KOPT-K1 (cell line): ENCODE measurements around the gene DDX1.

Experiments used
- H3K27ac ChIP-seq: fragments of 200-600 bp; sonication (generic); 2 replicates; pipeline ENCODE4 v1.5.1; 2016; ENCODE audit warnings: antibody characterized with exemption, mild to moderate bottlenecking, low read depth, low read length; ENCODE audit not compliant: poor library complexity, severe bottlenecking
- H3K36me3 ChIP-seq: fragments of 200-600 bp; sonication (generic); 2 replicates; pipeline ENCODE4 v1.5.1; 2017; ENCODE audit warnings: antibody characterized with exemption, mild to moderate bottlenecking, low read length, moderate library complexity; ENCODE audit not compliant: insufficient read depth
- H3K9me3 ChIP-seq: fragments of 200-600 bp; sonication (generic); 2 replicates; pipeline ENCODE4 v1.5.1; 2017; ENCODE audit warnings: antibody characterized with exemption, low read length, mild to moderate bottlenecking; ENCODE audit not compliant: insufficient read depth, poor library complexity, severe bottlenecking

DDX1 gene

DNA sequence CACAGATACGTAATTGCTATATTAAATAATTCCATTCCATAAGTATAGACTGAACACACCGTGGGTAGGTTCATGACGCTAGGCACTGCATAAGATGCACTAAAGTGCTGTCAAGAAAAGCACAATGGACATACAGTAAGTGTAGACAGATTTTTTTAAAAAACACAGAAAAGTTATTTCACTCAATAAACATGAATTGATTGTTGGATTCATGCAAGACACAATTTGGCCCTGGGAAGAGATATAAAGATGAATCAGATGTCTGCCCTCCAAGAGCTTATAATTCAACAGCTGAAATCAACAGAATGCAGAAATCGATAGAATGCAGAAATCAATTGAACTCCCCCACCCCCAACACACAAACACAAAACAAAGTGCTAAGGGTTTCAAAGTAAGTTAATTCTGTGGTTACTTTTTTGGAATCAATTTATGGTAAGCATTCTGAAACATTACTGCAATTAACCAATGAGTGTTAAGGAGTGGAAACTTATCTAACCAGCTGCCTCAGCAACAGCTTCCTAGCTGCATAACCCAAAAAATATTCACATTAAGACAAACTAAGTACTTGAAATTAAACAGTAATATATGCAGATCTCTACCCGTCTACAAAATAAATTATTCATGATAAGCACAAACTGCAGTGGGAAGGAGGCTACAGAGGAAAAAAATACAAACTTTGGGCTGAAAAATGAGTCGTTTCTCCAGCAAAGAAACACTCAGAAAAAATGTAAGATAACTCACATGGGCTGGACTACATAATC is 32.1 kb upstream of the DDX1 start:
- Histone ChIP-seq H3K27ac (no peak overlapping the region), H3K9me3 (no peaks in the 10 kb centered on the region), H3K36me3 (peaks cover 2% of the 10 kb centered on the region; the same call in 1 of the 2 replicates)

DNA sequence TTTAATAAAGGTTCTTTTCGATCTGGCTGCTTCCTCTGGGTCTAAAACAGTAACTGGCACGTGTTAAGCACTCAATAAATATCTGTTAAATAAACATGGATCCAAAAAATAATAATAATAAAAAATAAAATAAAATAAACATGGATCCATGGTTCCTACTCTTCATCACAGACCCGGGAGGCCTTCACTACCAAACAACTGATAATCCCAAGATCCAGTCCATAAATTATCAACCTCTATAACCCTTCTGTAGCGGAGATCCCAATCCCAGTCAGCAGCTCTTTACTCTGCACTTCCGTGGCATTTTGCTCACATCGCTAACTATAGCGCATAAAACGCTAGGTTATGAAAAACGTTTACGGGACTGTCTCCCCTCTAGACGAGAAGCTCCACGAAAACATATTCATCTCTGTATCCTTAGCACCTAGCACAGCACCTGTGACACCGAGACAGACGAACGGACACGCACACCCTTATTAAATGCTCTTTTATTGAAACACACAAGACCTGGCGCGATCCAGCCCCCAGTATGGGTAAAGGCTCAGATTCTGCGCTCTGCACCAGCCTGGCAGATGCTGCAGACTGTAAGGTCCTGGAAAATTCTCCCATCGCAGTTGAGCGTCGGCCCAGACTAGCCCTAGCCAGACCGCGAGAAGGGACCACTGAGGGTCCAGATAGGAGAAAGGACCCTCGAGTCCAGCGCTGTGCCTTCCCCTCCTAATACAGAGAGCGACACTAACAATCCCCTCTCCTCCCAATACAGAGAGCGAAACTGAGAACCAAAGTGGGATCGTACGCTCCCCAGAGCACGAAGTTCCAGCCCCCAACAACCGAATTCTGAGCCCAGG is 31.3 kb upstream of the DDX1 start:
- Histone ChIP-seq H3K9me3 (no peaks in the 10 kb centered on the region), H3K36me3 (no peaks in the 10 kb centered on the region), H3K27ac (peak overlapping the region; percentile 62)

DNA sequence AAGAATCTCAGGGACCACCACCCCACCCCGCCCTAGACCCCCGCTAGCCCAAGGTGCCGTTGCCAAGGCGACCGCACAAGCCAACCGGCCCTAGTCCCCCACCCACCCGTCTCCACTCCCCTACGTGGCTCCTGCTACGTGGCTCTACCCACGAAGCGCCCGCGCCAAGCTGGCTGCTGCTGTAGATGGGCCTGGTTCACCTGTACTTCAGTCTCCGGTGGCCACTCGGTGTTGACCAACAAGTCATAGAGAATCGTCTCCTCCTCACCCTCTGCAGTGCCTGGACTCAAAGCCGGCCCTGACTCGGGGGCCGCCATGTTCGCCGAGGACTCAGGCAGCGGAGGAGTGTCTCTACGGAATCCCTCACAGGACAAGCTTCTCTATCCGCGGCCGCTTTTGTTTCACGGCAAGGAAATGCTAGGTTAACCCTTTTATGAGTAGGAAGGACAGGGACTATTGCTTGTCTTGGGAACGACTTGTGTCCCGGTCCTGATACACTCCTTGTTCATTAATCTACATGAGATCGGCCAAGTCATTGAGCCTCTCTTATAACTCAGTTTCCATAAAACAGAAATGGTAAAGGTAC is 30.6 kb upstream of the DDX1 start, which contains the start of gene NBAS:
Gene NBAS (minus strand): TSS at position 347 of the 586 bp plus-strand sequence. CDS start 30 bp downstream, at position 317.
- Histone ChIP-seq H3K36me3 (no peaks in the 10 kb centered on the region), H3K9me3 (no peaks in the 10 kb centered on the region), H3K27ac (peak within 1 kb of the TSS; percentile 62)

DNA sequence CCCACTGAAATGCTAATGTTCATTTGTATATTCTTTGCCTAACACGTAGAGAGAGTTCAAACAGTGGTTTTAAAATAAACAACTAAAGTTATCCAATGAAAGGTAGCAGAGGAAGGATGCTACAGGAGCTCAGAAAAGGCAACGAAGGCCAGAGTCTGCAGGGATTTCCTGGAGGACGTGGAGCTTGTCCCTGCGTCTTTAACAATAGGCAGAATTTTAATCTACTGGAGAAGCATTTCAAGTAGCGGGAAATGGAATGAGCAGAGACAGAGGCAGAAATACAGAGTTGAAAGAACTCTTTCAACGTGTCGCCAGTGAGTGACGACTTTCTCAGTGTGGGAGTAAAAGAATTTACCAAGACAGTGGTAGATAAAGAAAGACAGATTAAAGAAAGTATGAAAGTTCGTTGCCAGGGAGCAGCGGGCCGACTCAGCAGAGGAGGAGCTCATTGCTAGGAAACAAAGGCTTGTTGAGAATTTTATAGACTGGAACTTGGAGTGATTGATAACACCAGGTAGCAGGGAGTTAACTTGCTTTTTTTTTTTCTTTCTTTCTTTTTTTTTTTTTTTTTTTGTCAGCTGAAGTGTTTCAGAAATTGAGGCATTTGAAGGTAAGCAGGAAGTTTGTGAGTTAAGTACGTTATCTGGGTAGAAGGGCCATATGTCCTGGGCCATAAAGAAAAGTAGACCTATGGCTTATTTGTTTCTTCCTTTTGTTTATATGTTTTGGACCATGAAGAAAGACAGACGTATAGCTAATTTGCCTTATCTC is 29.9 kb upstream of the DDX1 start:
- H3K27ac ChIP-seq = peak overlapping the region; percentile 62
- no peaks in the 10 kb centered on the region for H3K9me3 ChIP-seq
- H3K36me3 ChIP-seq = no peaks in the 10 kb centered on the region

DNA sequence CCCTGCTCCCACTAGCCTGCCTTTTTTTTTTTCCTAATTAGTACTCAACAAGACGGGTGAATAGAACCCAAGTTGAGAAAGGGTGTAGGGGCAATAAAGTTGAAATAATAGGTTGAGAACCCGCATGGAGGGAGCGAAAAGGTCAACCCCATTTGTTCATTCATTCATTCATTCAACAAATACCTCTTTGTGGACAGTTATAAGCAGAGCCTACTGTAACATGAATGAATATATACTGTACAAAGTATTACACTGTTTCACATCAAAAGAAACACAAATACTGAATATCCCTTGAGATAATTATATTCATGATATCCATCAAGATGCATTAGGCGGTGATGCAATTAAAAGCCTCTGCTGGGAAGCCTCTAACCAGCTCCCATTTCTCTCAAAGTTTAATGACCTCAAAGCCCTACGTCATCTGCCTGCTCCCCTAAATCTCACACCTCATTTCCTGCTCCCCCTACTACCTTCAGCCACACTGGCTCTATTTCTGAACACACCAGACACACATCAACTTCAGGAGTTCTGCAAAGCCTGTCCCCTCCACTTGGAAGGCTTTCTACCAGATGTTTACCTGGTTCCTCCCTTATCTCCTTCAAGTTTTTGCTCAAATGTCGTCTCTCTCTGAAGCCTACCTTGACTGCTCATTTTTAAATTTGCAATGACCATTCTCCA is 29.2 kb upstream of the DDX1 start:
- Histone ChIP-seq H3K27ac (no peak overlapping the region), H3K9me3 (no peaks in the 10 kb centered on the region), H3K36me3 (no peaks in the 10 kb centered on the region)

DNA sequence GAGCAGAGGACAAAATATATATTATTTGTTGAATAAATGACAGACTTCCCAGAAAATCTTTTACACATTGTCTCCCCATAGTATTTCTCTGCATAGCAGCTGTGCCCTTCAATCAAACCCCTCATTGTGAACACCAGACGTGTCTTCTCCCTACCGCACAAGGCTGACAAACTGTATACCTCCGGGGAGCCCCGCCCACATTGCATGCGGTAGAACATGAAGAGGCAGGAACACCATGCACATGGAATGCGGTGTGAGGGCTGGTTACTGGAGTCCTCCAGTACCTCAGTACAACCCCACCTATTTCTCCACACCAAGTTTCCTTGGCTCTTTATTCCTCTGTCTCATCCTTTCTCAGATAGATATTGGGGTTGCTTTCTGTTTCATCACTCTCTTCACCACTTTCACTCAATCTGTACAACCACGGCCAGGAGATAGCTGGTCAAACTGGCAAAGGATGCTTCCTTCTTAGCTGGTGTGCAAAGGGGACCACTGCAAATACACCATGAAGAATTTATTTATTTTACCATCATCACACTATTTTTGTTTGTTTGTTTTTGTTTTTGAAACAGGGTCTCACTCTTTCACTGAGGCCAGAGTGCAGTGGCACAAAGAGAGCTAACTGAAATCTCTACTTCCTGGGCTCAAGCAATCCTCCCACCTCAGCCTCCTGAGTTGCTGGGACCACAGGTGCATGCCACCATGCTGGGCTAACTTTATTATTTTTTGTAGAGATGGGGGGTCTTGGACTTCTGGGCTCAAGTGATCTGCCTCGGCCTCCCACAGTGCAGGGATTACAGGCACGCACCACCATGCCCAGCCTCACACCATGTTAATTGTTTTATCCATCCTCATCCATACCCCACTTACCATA is 28.2 kb upstream of the DDX1 start:
- Histone ChIP-seq H3K36me3 (no peaks in the 10 kb centered on the region), H3K9me3 (no peaks in the 10 kb centered on the region), H3K27ac (no peak overlapping the region)

DNA sequence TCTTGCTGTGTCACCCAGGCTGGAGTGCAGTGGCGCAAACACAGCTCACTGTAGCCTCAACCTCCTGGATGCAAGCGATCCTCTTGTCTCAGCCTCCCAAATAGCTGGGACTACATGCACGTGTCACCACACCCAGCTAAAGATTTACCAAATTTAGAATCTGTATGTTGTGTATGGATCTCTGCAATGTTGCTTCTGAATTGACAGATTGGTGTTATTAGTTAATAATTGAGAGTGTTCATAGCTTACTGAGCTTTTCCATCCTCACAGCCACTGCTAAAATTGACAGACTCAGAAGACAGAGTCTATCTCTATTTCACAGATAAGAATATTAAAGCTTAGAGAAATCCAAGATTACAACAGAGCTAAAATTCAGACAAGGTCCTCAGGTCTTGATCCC is 26.3 kb upstream of the DDX1 start:
- Histone ChIP-seq H3K27ac (no peak overlapping the region), H3K9me3 (no peaks in the 10 kb centered on the region), H3K36me3 (no peaks in the 10 kb centered on the region)

DNA sequence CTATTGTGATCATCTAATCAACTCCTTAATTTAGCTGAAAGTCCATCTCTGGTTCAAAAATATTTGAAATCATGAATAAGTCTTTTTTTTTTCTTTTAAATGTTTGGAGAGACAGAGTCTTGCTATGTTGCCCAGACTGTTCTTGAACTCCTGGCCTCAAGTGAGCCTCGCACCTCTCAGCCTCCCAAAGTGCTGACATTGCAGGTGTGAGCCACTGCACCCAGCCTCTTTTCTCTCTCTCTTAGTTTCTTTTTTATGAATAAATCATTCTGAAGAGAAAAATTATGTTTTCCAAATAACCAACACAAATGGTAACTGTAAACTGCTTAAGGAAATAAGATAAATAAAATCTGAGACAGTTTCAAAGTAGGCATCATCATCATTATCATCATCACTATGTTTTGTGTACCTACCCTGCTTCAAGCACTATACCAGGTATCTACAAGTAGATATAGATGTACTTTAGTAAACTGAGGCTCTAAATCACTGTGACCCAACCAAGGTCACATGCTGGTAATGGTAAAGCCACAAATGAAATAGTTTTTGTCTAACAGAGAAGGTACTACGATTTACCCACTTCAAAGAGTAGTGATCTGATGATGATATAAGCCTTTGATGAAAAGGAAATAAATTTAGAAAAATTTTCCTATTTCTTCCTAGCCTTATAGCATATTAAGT is 25.5 kb upstream of the DDX1 start:
- no peaks in the 10 kb centered on the region for H3K36me3 ChIP-seq

DNA sequence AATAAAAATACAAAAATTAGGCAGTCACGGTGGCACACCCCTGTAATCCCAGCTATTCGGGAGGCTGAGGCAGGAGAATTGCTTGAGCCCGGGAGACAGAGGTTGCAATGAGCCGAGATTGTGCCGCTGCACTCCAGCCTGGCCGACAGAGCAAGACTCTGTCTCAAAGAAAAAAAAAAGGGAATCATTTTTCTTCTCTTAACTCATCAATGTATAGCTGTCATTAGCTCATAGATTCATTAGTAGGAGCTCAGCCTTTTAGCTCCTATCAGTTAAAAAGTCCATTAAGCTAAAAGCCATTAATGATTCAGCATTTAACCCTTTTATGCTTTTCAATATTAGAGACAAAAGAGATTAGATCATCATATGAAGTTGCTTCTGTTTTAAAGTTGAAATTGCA is 24.8 kb upstream of the DDX1 start:
- Histone ChIP-seq H3K9me3 (no peaks in the 10 kb centered on the region), H3K27ac (no peak overlapping the region), H3K36me3 (no peaks in the 10 kb centered on the region)

More for the DNA sequence above, 25.5 kb upstream of the DDX1 start:
- H3K27ac ChIP-seq = no peak overlapping the region
- no peaks in the 10 kb centered on the region for H3K9me3 ChIP-seq

DNA sequence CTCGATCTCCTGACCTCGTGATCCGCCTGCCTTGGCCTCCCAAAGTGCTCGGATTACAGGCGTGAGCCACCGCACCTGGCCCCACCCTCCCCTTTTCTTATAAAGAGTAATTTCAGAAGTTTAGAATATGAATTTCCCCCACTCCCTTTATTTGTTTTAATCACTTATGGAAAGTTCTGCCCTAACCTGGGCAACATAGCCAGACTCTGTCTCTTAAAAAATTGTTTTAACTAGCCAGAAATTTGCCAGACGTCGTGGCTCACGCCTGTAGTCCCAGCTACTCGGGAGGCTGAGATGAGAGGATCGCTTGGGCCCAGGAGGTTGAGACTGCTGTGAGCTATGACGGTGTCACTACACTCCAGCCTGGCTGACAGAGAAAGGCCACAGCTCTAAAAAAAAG is 22.8 kb upstream of the DDX1 start:
- H3K9me3 ChIP-seq = no peaks in the 10 kb centered on the region
- no peak overlapping the region for H3K27ac ChIP-seq
- no peaks in the 10 kb centered on the region for H3K36me3 ChIP-seq

DNA sequence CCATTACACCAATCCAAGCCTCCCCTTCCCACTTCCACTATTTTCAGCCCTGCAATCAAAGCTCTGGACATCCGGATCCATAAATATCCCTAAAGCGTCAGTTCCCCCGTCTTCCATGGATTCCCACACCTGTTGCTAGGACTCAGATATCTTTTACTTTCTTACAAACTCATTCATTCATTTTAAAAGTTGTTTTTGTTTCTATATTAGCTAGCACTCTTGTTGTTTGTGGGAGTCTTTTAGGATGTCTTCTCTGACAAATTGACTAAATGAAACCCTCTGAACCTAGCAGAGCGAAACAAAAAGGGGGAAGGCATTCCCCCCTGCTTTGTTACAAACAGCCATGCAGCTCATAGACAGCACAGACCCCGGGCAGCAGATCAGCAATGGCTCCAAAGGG is 21.6 kb upstream of the DDX1 start:
- Histone ChIP-seq H3K9me3 (no peaks in the 10 kb centered on the region), H3K36me3 (no peaks in the 10 kb centered on the region), H3K27ac (no peak overlapping the region)

DNA sequence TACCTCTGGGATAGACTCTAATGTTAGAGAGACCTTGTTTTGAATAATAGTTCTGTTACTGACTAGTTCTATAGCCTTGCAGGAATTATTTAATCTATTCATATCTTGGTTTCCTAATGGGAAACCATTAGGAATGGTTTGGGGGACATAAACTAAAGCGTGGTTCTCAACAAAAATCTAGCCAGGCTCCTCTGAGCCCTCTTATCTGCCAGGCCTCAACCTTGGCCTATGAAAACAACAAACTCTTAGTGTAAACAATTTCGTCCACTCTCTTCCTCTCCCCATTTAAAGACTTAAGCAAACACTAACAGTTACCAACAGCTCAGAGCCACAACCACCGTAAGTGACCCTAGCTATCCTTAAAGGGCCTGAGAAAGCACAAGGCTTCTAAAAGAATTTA is 19.9 kb upstream of the DDX1 start:
- no peak overlapping the region for H3K27ac ChIP-seq

DNA sequence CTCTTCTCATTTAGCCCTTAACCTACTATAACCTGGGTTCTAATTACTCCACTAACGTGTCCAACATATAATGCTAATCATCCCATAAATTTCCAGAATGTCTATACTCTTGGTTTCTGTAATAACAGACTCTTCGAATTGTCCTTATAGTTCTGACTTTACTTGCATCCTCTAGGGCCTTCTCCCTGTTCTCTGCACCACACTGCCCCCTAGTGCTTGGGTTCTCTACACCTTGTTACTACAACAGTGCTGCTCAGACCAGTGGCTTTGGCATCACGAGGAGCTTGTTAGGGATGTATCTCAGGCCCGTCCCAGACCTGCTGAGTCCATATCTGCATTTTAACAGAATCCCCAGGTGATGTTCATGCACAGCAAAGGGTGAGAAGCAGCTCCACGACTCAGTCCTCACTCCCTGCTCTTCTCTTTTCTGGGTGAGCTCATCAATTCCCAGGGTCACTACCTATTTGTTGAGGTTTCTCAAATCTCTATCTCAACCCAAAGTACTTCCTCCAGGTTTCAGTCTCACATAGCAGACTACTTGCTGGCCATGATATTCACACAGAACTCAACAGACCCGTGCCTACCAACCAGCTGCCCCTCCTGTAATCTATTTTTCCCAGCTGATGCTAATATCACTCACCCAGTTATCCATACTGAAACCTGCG is 14.5 kb upstream of the DDX1 start:
- Histone ChIP-seq H3K9me3 (no peaks in the 10 kb centered on the region), H3K27ac (no peak overlapping the region)

More for the DNA sequence above, 19.9 kb upstream of the DDX1 start:
- H3K36me3 ChIP-seq = no peaks in the 10 kb centered on the region
- H3K9me3 ChIP-seq = no peaks in the 10 kb centered on the region

More for the DNA sequence above, 14.5 kb upstream of the DDX1 start:
- no peaks in the 10 kb centered on the region for H3K36me3 ChIP-seq
